ENCODE data around the gene DNASE1L2.

GRCh38 chr16:2207872-2208271 is 28.4 kb upstream of the DNASE1L2 start:
- TF ChIP-seq POLR2A (IDR thresholded peaks at IDR 0.05; ENCODE audit: control extremely low read depth in 1 of 2, low read depth in 2 of 2, low read length in 2 of 2) (no peak), TEAD4 (IDR thresholded peaks at IDR 0.05; ENCODE audit: low read depth, low read length) (no peak), USF2 (IDR thresholded peaks at IDR 0.05; ENCODE audit: low read length) (no peak), HDAC2 (IDR thresholded peaks at IDR 0.05; ENCODE audit: borderline replicate concordance in 1 of 2, low read depth in 2 of 2, low read length in 2 of 2) (no peak)
- TF ChIP-seq, protein P1, sequence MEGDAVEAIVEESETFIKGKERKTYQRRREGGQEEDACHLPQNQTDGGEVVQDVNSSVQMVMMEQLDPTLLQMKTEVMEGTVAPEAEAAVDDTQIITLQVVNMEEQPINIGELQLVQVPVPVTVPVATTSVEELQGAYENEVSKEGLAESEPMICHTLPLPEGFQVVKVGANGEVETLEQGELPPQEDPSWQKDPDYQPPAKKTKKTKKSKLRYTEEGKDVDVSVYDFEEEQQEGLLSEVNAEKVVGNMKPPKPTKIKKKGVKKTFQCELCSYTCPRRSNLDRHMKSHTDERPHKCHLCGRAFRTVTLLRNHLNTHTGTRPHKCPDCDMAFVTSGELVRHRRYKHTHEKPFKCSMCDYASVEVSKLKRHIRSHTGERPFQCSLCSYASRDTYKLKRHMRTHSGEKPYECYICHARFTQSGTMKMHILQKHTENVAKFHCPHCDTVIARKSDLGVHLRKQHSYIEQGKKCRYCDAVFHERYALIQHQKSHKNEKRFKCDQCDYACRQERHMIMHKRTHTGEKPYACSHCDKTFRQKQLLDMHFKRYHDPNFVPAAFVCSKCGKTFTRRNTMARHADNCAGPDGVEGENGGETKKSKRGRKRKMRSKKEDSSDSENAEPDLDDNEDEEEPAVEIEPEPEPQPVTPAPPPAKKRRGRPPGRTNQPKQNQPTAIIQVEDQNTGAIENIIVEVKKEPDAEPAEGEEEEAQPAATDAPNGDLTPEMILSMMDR (IDR thresholded peaks at IDR 0.05; ENCODE audit: control extremely low read depth in 1 of 3, insufficient read depth in 1 of 3, low read depth in 1 of 3, low read length in 3 of 3), result no peak

Data from H1 (cell line).